T-cell (primary cell): ENCODE measurements around the gene LRRC34. TPM values are rescaled to one million over a fixed set of nuclear protein-coding genes. Genes with fewer than 3 reads are reported as not detected.

Experiments used
- ATAC-seq, 4 experiments: fragments of 200-7000 bp in 3 of 4; fragments of 150-1000 bp in 1 of 4; cut with Tn5 transposase; replicated peaks in 1 of 4; 1 replicate in 3 of 4; 2 replicates in 1 of 4; pipeline ENCODE4 v1.10.0; 2021; ENCODE audit warnings: moderate library complexity in 3 of 4, mild to moderate bottlenecking in 2 of 4, moderate number of reproducible peaks in 1 of 4
- CTCF ChIA-PET, 2 donors: fragments of 300-600 bp; sonication (Branson Sonifier 250); formaldehyde crosslinking; loops; one replicate each; lab custom pipeline; 2022; ENCODE audit warnings: antibody characterized with exemption in 2 of 2; lab: Charles Lee
- POLR2A ChIA-PET, 2 donors: fragments of 300-600 bp; sonication (Branson Sonifier 250); formaldehyde crosslinking; loops; one replicate each; lab custom pipeline; 2022; ENCODE audit warnings: antibody characterized with exemption in 2 of 2; lab: Charles Lee
- DNase-seq, 35 experiments: peaks; one replicate each; pipeline versions ENCODE4 v3.0.0 to v3.0.0-alpha.2; 2013 to 2023
- H3K27ac ChIP-seq: one replicate; pipeline ENCODE4 v1.5.1; 2013; ENCODE audit warnings: low read length
- H3K27me3 ChIP-seq, 2 experiments: replicated peaks in 1 of 2; 1 replicate in 1 of 2; 2 replicates in 1 of 2; pipeline versions ENCODE4 v1.6.1 to v1.7.0; 2013; ENCODE audit warnings: low read length in 1 of 2, mixed read lengths in 1 of 2; ENCODE audit not compliant: control insufficient read depth in 2 of 2, insufficient read depth in 2 of 2; ENCODE audit errors: extremely low read depth in 1 of 2
- H3K36me3 ChIP-seq, 2 donors: 1 replicate in 1 of 2; 2 replicates in 1 of 2; pipeline versions ENCODE4 v1.6.1 to v1.7.0; 2013; ENCODE audit warnings: low read length in 1 of 2; ENCODE audit not compliant: control insufficient read depth in 2 of 2, insufficient read depth in 1 of 2; ENCODE audit errors: extremely low read depth in 1 of 2
- H3K4me1 ChIP-seq, 2 experiments: 1 replicate in 1 of 2; 2 replicates in 1 of 2; pipeline versions ENCODE4 v1.6.1 to v1.7.0; 2013; ENCODE audit warnings: low read length in 2 of 2, mixed read lengths in 1 of 2; ENCODE audit not compliant: insufficient read depth in 2 of 2, control insufficient read depth in 1 of 2; ENCODE audit errors: extremely low read depth in 1 of 2
- H3K4me3 ChIP-seq, 2 donors: 1 replicate in 1 of 2; 2 replicates in 1 of 2; pipeline versions ENCODE4 v1.5.1 to v1.7.0; 2013; ENCODE audit warnings: mild to moderate bottlenecking in 2 of 2, low read length in 1 of 2, moderate library complexity in 1 of 2; ENCODE audit not compliant: control insufficient read depth in 1 of 2; ENCODE audit errors: extremely low read depth in 1 of 2
- H3K9me3 ChIP-seq: 2 replicates; pipeline ENCODE4 v1.7.0; 2013
- H3K27ac Mint-ChIP-seq, 2 donors: one replicate each; pipeline ENCODE4 v1.8.0; 2020 to 2021; ENCODE audit warnings: mild to moderate bottlenecking in 2 of 2, mixed read lengths in 2 of 2
- H3K27me3 Mint-ChIP-seq, 2 donors: one replicate each; pipeline ENCODE4 v1.8.0; 2021 to 2022; ENCODE audit warnings: mixed read lengths in 2 of 2
- H3K36me3 Mint-ChIP-seq: one replicate; pipeline ENCODE4 v1.8.0; 2021; ENCODE audit warnings: mixed read lengths
- H3K4me1 Mint-ChIP-seq, 3 donors: one replicate each; pipeline ENCODE4 v1.8.0; 2020 to 2022; ENCODE audit warnings: mixed read lengths in 3 of 3, mild to moderate bottlenecking in 1 of 3
- H3K4me3 Mint-ChIP-seq, 3 donors: one replicate each; pipeline ENCODE4 v1.8.0; 2020 to 2022; ENCODE audit warnings: mild to moderate bottlenecking in 3 of 3, mixed read lengths in 3 of 3, moderate library complexity in 3 of 3
- H3K9me3 Mint-ChIP-seq, 3 donors: one replicate each; pipeline ENCODE4 v1.8.0; 2020 to 2022; ENCODE audit warnings: mixed read lengths in 3 of 3
- WGBS: methylation state at CpG from one replicate; pipeline ENCODE4 v1.1.5; 2013; ENCODE audit warnings: missing lambda C conversion rate; ENCODE audit not compliant: insufficient coverage; 5-methylcytosine and 5-hydroxymethylcytosine counted together
- total RNA-seq, 35 experiments: library from RNA in 6 of 35; stranded (reverse) in 6 of 35; fragments of 120-200 nt in 1 of 35; gene quantifications; one replicate each; pipeline versions ENCODE4 v1.2.1 to v1.2.4 and lab custom pipeline; 2013 to 2026

LRRC34 gene
- total RNA-seq, 5 donors from 2014 or later (not counting 1 experiment from before 2014, with no cell fraction given), result 0.28 to 1.6 (median 0.92) TPM

DNA sequence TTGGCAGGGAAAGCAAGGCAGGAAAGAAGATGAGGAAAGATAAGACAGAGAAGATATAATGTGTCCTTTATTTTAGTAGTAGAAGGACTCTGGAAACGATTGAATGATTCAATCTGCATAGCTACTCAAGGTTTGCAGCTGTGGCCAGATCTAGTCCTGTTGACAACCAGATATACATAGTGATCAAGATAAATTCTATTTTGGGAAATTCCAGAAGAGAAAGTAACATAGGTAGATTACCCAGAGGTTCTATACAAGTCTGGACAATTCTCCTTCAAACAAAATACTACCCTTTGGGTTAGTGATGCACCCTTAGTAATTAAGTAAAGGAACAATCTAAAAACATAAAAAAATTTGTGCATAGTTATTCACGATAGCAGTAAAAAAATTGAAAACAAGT is 57.2 kb downstream of the LRRC34 start:
- no peak for ATAC-seq
- peaks cover 7 to 14% of the 10 kb centered on the region in 2 donors for H3K27me3 Mint-ChIP-seq
- no CpG with 5 or more reads among the region's 2 CpGs for WGBS

DNA sequence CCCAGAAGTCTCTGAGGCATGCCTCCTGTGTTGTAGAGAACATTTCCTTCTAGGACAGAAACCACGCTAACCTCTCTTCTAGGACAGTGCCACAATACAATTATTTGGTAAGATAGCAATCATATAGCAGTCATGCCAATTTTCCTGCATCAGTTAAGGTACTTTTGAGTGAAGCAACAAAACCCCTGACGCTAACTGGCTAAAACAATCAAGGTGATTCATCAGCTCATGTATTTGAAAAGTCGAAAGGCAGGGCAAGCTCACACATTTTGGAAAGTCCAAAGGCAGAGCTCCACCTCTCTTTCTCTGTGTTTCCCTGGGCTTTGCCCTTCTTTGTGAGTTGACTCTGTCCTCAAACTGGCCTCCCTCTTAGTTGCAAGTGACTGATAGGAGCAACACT is 58.0 kb downstream of the LRRC34 start:
- ChIA-PET POLR2A (no interaction called here), CTCF (interaction anchor here in 1 of 2 donors (0.5 kb wide), 1 partner anchor 1235 kb away, joined by 4 read pairs; no protein-coding TSS in a partner anchor)
- 94% methylated on average over 2 of the region's 3 CpGs for WGBS
- Mint-ChIP-seq H3K4me1 (peaks cover 12 to 15% (median 13%) of the 10 kb centered on the region in 3 donors), H3K27me3 (peaks cover 7 to 17% of the 10 kb centered on the region in 2 donors), H3K9me3 (no peaks in the 10 kb centered on the region), H3K36me3 (no peaks in the 10 kb centered on the region), H3K27ac (no peak overlapping the region), H3K4me3 (no peak overlapping the region)
- Histone ChIP-seq H3K4me1 (peaks cover 0 to 10% of the 10 kb centered on the region in 2 experiments), H3K9me3 (no peaks in the 10 kb centered on the region), H3K27ac (no peak overlapping the region), H3K4me3 (no peak overlapping the region), H3K36me3 (no peaks in the 10 kb centered on the region), H3K27me3 (peaks cover 0 to 1% of the 10 kb centered on the region in 2 experiments)
- ATAC-seq, result no peak
- DNase-seq, result no peak

More for the DNA sequence above, 57.2 kb downstream of the LRRC34 start:
- Histone ChIP-seq H3K9me3 (no peaks in the 10 kb centered on the region), H3K4me3 (no peak overlapping the region), H3K27me3 (no peaks in the 10 kb centered on the region), H3K36me3 (no peaks in the 10 kb centered on the region), H3K27ac (no peak overlapping the region), H3K4me1 (peaks cover 0 to 12% of the 10 kb centered on the region in 2 experiments)
- ChIA-PET POLR2A (no interaction called here), CTCF (no interaction called here)
- Mint-ChIP-seq H3K4me3 (no peak overlapping the region), H3K27ac (no peak overlapping the region), H3K4me1 (peaks cover 13 to 17% (median 13%) of the 10 kb centered on the region in 3 donors), H3K36me3 (no peaks in the 10 kb centered on the region), H3K9me3 (no peaks in the 10 kb centered on the region)
- DNase-seq, result no peak

- Histone ChIP-seq H3K4me3 (no peak overlapping the region), H3K27ac (no peak overlapping the region), H3K36me3 (no peaks in the 10 kb centered on the region), H3K27me3 (peaks cover 0 to 6% of the 10 kb centered on the region in 2 experiments), H3K4me1 (no peaks in the 10 kb centered on the region), H3K9me3 (no peaks in the 10 kb centered on the region)
- ChIA-PET POLR2A (interaction anchor here in 1 of 2 donors (0.7 kb wide), 1 partner anchor 10 kb away, joined by 4 read pairs; no protein-coding TSS in a partner anchor), CTCF (no interaction called here)
- ATAC-seq, result no peak
- Mint-ChIP-seq H3K27me3 (peaks cover 24 to 35% of the 10 kb centered on the region in 2 donors), H3K27ac (no peak overlapping the region), H3K9me3 (no peaks in the 10 kb centered on the region), H3K4me1 (peaks cover 0 to 9% (median 6%) of the 10 kb centered on the region in 3 donors), H3K36me3 (no peaks in the 10 kb centered on the region), H3K4me3 (no peak overlapping the region)
- no peak for DNase-seq
- WGBS, result no CpG with 5 or more reads among the region's 2 CpGs
These were observed 60.8 kb downstream of the LRRC34 start for GRCh38 chr3:169751875-169752274.

GRCh38 chr3:169750665-169751064 is 62.0 kb downstream of the LRRC34 start:
- Mint-ChIP-seq H3K9me3 (no peaks in the 10 kb centered on the region), H3K27ac (no peak overlapping the region), H3K27me3 (peaks cover 36 to 39% of the 10 kb centered on the region in 2 donors), H3K4me1 (peaks cover 0 to 9% (median 6%) of the 10 kb centered on the region in 3 donors), H3K36me3 (no peaks in the 10 kb centered on the region), H3K4me3 (no peak overlapping the region)
- DNase-seq (no peak), ATAC-seq (no peak)
- Histone ChIP-seq H3K4me1 (no peaks in the 10 kb centered on the region), H3K27me3 (peaks cover 0 to 6% of the 10 kb centered on the region in 2 experiments), H3K27ac (no peak overlapping the region), H3K4me3 (no peak overlapping the region), H3K9me3 (no peaks in the 10 kb centered on the region), H3K36me3 (no peaks in the 10 kb centered on the region)
- CTCF ChIA-PET, result interaction anchor here in 1 of 2 donors (0.5 kb wide), 1 partner anchor 297 kb away, joined by 5 read pairs; no protein-coding TSS in a partner anchor
- 100% methylated on average over 1 of the region's 2 CpGs for WGBS
- POLR2A ChIA-PET, result no interaction called here

DNA sequence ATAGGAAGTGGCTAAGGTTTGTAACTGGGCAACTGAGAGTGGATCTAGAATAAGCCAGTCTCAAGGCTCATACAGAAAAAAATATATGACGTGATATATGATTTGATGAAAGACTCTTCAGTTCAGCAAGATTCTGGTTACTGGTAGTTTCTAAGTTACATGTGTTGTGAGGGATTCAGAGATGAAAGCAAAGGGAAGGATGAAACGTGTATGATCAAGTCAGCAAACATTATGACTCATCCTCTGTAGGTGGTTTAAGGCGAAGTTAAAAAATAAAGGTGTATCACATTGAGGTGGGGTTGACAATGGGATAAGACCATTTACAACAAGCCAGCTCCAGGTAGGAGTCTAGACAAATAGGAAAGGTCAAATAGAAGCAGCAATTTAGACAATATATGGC is 64.0 kb downstream of the LRRC34 start:
- Mint-ChIP-seq H3K4me3 (no peak overlapping the region), H3K27ac (peak overlapping the region in 1 of 2 donors; percentile 4), H3K27me3 (peaks cover 36 to 39% of the 10 kb centered on the region in 2 donors), H3K9me3 (no peaks in the 10 kb centered on the region), H3K4me1 (peaks cover 0 to 9% (median 6%) of the 10 kb centered on the region in 3 donors), H3K36me3 (no peaks in the 10 kb centered on the region)
- WGBS, result 0% methylated on average over 2 of the region's 3 CpGs
- CTCF ChIA-PET, result no interaction called here
- no peaks in the 10 kb centered on the region for H3K4me1 ChIP-seq
- H3K4me3 ChIP-seq, result no peak overlapping the region
- no peaks in the 10 kb centered on the region for H3K36me3 ChIP-seq
- H3K9me3 ChIP-seq, result no peaks in the 10 kb centered on the region
- POLR2A ChIA-PET, result no interaction called here
- H3K27me3 ChIP-seq, result peaks cover 0 to 6% of the 10 kb centered on the region in 2 experiments
- no peak overlapping the region for H3K27ac ChIP-seq
- DNase-seq (no peak), ATAC-seq (peak; percentile 52 to 76 (median 62))

DNA sequence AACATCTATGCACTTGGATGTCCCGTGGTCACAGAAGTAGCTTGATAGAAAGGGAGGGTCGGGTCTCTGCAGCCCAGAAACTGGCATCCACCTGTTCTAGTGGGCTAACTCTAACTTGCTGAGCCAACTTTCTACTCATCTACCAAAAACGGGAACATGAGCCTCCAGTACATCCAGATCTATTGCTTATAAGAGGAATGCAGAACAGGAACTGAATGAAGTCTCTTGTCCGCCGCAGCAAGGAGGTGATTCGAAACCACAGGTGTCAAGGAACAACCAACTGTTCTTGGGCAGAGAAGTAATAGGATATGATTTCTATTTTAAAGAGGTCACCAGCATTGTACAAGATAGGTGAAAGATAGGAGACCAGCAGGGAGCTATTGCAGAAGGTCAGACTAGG is 65.8 kb downstream of the LRRC34 start:
- ATAC-seq (no peak), DNase-seq (no peak)
- Histone ChIP-seq H3K4me3 (no peak overlapping the region), H3K27me3 (peaks cover 0 to 6% of the 10 kb centered on the region in 2 experiments), H3K4me1 (no peaks in the 10 kb centered on the region), H3K9me3 (no peaks in the 10 kb centered on the region), H3K36me3 (no peaks in the 10 kb centered on the region), H3K27ac (no peak overlapping the region)
- ChIA-PET CTCF (no interaction called here), POLR2A (no interaction called here)
- Mint-ChIP-seq H3K9me3 (no peaks in the 10 kb centered on the region), H3K36me3 (no peaks in the 10 kb centered on the region), H3K4me3 (no peak overlapping the region), H3K27ac (no peak overlapping the region), H3K4me1 (peaks cover 0 to 9% (median 6%) of the 10 kb centered on the region in 3 donors), H3K27me3 (peaks cover 32 to 34% of the 10 kb centered on the region in 2 donors)
- no CpG with 5 or more reads among the region's 6 CpGs for WGBS
